ENCODE measurements around the gene SYT17. TPM values are rescaled to one million over a fixed set of nuclear protein-coding genes. Genes with fewer than 3 reads are reported as not detected.

Gene SYT17
- total RNA-seq, 1 experiment from 2014 or later = 36.6 TPM

- Histone ChIP-seq H3K4me1 (replicated peaks; ENCODE audit: insufficient read depth) (peaks cover 11% of the 10 kb centered on the region), H3K79me2 (ENCODE audit: low read depth) (no peaks in the 10 kb centered on the region), H3K9me3 (ENCODE audit: insufficient read depth, low read depth) (peaks cover 17% of the 10 kb centered on the region; the same call in 1 of the 2 replicates), H3K27ac (no peak overlapping the region), H3K36me3 (ENCODE audit: low read depth) (peaks cover 14% of the 10 kb centered on the region; the same call in 1 of the 2 replicates), H3K9me2 (ENCODE audit: insufficient read depth) (no peaks in the 10 kb centered on the region), H3K4me2 (no peak overlapping the region), H3F3A (ENCODE audit: insufficient read depth, low read depth) (peaks cover 11% of the 10 kb centered on the region; the same call in 1 of the 2 replicates), H2AFZ (no peak overlapping the region), H3K4me3 (no peak overlapping the region), H3K27me3 (ENCODE audit: insufficient read depth, low read depth) (no peaks in the 10 kb centered on the region), H4K20me1 (ENCODE audit: insufficient read depth) (no peaks in the 10 kb centered on the region)
- intact Hi-C loops (cut with micrococcal nuclease; ENCODE audit: unreplicated experiment) = loop anchor here (10.0 kb wide), 1 partner anchor 159 kb away; no protein-coding TSS in a partner anchor
- POLR2A ChIA-PET (ENCODE audit: unreplicated experiment) = no interaction called here
- TF ChIP-seq CTCF (conservative IDR thresholded peaks at IDR 0.05) (no peak), EZH2 (IDR thresholded peaks at IDR 0.05; ENCODE audit: low read depth) (no peak)
- BruUV-seq (replicated peaks) = no TSS peak
- CTCF ChIA-PET = no interaction called here
- DNase-seq = no peak
Measured at GRCh38 chr16:19215705-19216104, 47.7 kb downstream of the SYT17 start.

- ChIA-PET CTCF (no interaction called here), POLR2A (ENCODE audit: unreplicated experiment) (no interaction called here)
- no TSS peak for BruUV-seq (replicated peaks)
- no peaks in the 10 kb centered on the region for H3K79me2 ChIP-seq (ENCODE audit: low read depth)
- H3K4me1 ChIP-seq (replicated peaks; ENCODE audit: insufficient read depth) = peaks cover 14% of the 10 kb centered on the region; the same call in 1 of the 2 replicates
- H3K9me3 ChIP-seq (ENCODE audit: insufficient read depth, low read depth) = peaks cover 5% of the 10 kb centered on the region
- peaks cover 12% of the 10 kb centered on the region for H3K36me3 ChIP-seq (ENCODE audit: low read depth)
- no peak for DNase-seq
- H3F3A ChIP-seq (ENCODE audit: insufficient read depth, low read depth) = peaks cover 11% of the 10 kb centered on the region; the same call in 1 of the 2 replicates
- no peaks in the 10 kb centered on the region for H3K9me2 ChIP-seq (ENCODE audit: insufficient read depth)
- no peaks in the 10 kb centered on the region for H3K27me3 ChIP-seq (ENCODE audit: insufficient read depth, low read depth)
- TF ChIP-seq CTCF (conservative IDR thresholded peaks at IDR 0.05) = no peak
- TF ChIP-seq EZH2 (IDR thresholded peaks at IDR 0.05; ENCODE audit: low read depth) = no peak
- intact Hi-C loops (cut with micrococcal nuclease; ENCODE audit: unreplicated experiment) = loop anchor here (10.0 kb wide), 1 partner anchor 156 kb away; no protein-coding TSS in a partner anchor
- H3K27ac ChIP-seq = no peak overlapping the region
- H3K4me3 ChIP-seq = no peak overlapping the region
- no peak overlapping the region for H3K4me2 ChIP-seq
- no peaks in the 10 kb centered on the region for H4K20me1 ChIP-seq (ENCODE audit: insufficient read depth)
- no peak overlapping the region for H2AFZ ChIP-seq
Measured at GRCh38 chr16:19218581-19218980, 50.5 kb downstream of the SYT17 start.

- ChIA-PET POLR2A (ENCODE audit: unreplicated experiment) (no interaction called here), CTCF (no interaction called here)
- Histone ChIP-seq H3K4me3 (no peak overlapping the region), H3K9me3 (ENCODE audit: insufficient read depth, low read depth) (peaks cover 8% of the 10 kb centered on the region; the same call in 1 of the 2 replicates), H3K27me3 (ENCODE audit: insufficient read depth, low read depth) (no peaks in the 10 kb centered on the region), H3F3A (ENCODE audit: insufficient read depth, low read depth) (peaks cover 11% of the 10 kb centered on the region; the same call in 1 of the 2 replicates), H4K20me1 (ENCODE audit: insufficient read depth) (no peaks in the 10 kb centered on the region), H3K36me3 (ENCODE audit: low read depth) (peaks cover 17% of the 10 kb centered on the region), H3K4me2 (no peak overlapping the region), H3K4me1 (replicated peaks; ENCODE audit: insufficient read depth) (peaks cover 14% of the 10 kb centered on the region; the same call in 1 of the 2 replicates), H3K27ac (no peak overlapping the region), H3K9me2 (ENCODE audit: insufficient read depth) (no peaks in the 10 kb centered on the region), H2AFZ (no peak overlapping the region), H3K79me2 (ENCODE audit: low read depth) (no peaks in the 10 kb centered on the region)
- intact Hi-C loops (cut with micrococcal nuclease; ENCODE audit: unreplicated experiment) = loop anchor here (10.0 kb wide), 1 partner anchor 155 kb away; no protein-coding TSS in a partner anchor
- TF ChIP-seq EZH2 (IDR thresholded peaks at IDR 0.05; ENCODE audit: low read depth) (no peak), CTCF (conservative IDR thresholded peaks at IDR 0.05) (no peak)
- no peak for DNase-seq
- BruUV-seq (replicated peaks) = no TSS peak
Measured at GRCh38 chr16:19219836-19220235, 51.8 kb downstream of the SYT17 start.

Data from PC-9 (cell line).